WTC11 (cell line): ENCODE data around the gene PDIA6. TPM values are rescaled to one million over a fixed set of nuclear protein-coding genes. Genes with fewer than 3 reads are reported as not detected.
A peak's percentile ranks its signal among the peaks of the same experiment; 100 is the strongest.

ENCODE experiments used
- ATAC-seq: fragments of 200-7000 bp; cut with Tn5 transposase; 2 replicates; pipeline ENCODE4 v1.10.0; 2021; ENCODE audit warnings: mild to moderate bottlenecking, moderate library complexity
- CTCF ChIA-PET: fragments of 300-600 bp; sonication (Branson Sonifier 250); formaldehyde crosslinking; loops from one replicate; lab custom pipeline; 2021; ENCODE audit warnings: antibody characterized with exemption; lab: Charles Lee
- POLR2A ChIA-PET: fragments of 350-600 bp; sonication (Branson Sonifier 250); formaldehyde crosslinking; loops from one replicate; lab custom pipeline; 2021; ENCODE audit warnings: antibody characterized with exemption; lab: Charles Lee
- DNase-seq: peaks from one replicate; pipeline ENCODE4 v3.0.0; 2021; ENCODE audit warnings: low spot score
- H3K27ac Mint-ChIP-seq: 2 replicates; pipeline ENCODE4 v1.8.0; 2021; ENCODE audit warnings: mixed read lengths
- H3K27me3 Mint-ChIP-seq: 2 replicates; pipeline ENCODE4 v1.8.0; 2021; ENCODE audit warnings: low read depth, mild to moderate bottlenecking, moderate library complexity, mixed read lengths
- H3K36me3 Mint-ChIP-seq: 2 replicates; pipeline ENCODE4 v1.8.0; 2021; ENCODE audit warnings: mixed read lengths
- H3K4me1 Mint-ChIP-seq: 2 replicates; pipeline ENCODE4 v1.8.0; 2022; ENCODE audit warnings: mixed read lengths
- H3K4me3 Mint-ChIP-seq: 2 replicates; pipeline ENCODE4 v1.8.0; 2021; ENCODE audit warnings: mild to moderate bottlenecking, moderate library complexity, mixed read lengths
- H3K9me3 Mint-ChIP-seq: 2 replicates; pipeline ENCODE4 v1.8.0; 2021; ENCODE audit warnings: mixed read lengths
- ARID4B ChIP-seq: sonication (generic); formaldehyde crosslinking; IDR thresholded peaks from 2 replicates; pipeline ENCODE4 v1.8.0; 2023; ENCODE audit warnings: missing genetic modification reagents, mild to moderate bottlenecking, borderline replicate concordance
- ELF4 ChIP-seq: sonication (generic); formaldehyde crosslinking; IDR thresholded peaks from 2 replicates; pipeline ENCODE4 v1.8.1; 2022; ENCODE audit warnings: low read depth, mild to moderate bottlenecking, moderate library complexity, missing genetic modification reagents
- ESRRA ChIP-seq: sonication (generic); formaldehyde crosslinking; IDR thresholded peaks from 2 replicates; pipeline ENCODE4 v1.8.1; 2022; ENCODE audit warnings: mild to moderate bottlenecking, missing genetic modification reagents, borderline replicate concordance
- ETV6 ChIP-seq: sonication (generic); formaldehyde crosslinking; IDR thresholded peaks from 2 replicates; pipeline ENCODE4 v1.8.1; 2022; ENCODE audit warnings: mild to moderate bottlenecking, missing genetic modification reagents
- FOXK1 ChIP-seq: sonication (generic); formaldehyde crosslinking; IDR thresholded peaks from 2 replicates; pipeline ENCODE4 v1.8.0; 2022; ENCODE audit warnings: mild to moderate bottlenecking, moderate library complexity, missing genetic modification reagents
- FOXP1 ChIP-seq: sonication (generic); formaldehyde crosslinking; IDR thresholded peaks from 2 replicates; pipeline ENCODE4 v1.8.0; 2022; ENCODE audit warnings: missing genetic modification reagents, mild to moderate bottlenecking, moderate library complexity, borderline replicate concordance
- FOXP4 ChIP-seq: sonication (generic); formaldehyde crosslinking; IDR thresholded peaks from 2 replicates; pipeline ENCODE4 v1.8.0; 2022; ENCODE audit warnings: mild to moderate bottlenecking, missing genetic modification reagents
- MAX ChIP-seq: sonication (generic); formaldehyde crosslinking; IDR thresholded peaks from 2 replicates; pipeline ENCODE4 v1.8.0; 2022; ENCODE audit warnings: mild to moderate bottlenecking, missing genetic modification reagents
- NFE2L1 ChIP-seq: sonication (generic); formaldehyde crosslinking; IDR thresholded peaks from 2 replicates; pipeline ENCODE4 v1.8.1; 2023; ENCODE audit warnings: missing genetic modification reagents
- NR1H2 ChIP-seq: sonication (generic); formaldehyde crosslinking; IDR thresholded peaks from 2 replicates; pipeline ENCODE4 v1.9.0; 2021; ENCODE audit warnings: mild to moderate bottlenecking, moderate library complexity, missing genetic modification reagents
- RORB ChIP-seq: fragments of 250-450 bp; sonication (Bioruptor Pico); IDR thresholded peaks from 2 replicates; pipeline ENCODE4 v1.9.0; 2021; ENCODE audit warnings: mild to moderate bottlenecking
- SMAD3 ChIP-seq: sonication (generic); formaldehyde crosslinking; IDR thresholded peaks from 2 replicates; pipeline ENCODE4 v1.8.0; 2022; ENCODE audit warnings: missing genetic modification reagents, mild to moderate bottlenecking, borderline replicate concordance
- SMAD4 ChIP-seq: sonication (generic); formaldehyde crosslinking; IDR thresholded peaks from 2 replicates; pipeline ENCODE4 v1.8.0; 2022; ENCODE audit warnings: mild to moderate bottlenecking, missing genetic modification reagents
- USF1 ChIP-seq: sonication (generic); formaldehyde crosslinking; IDR thresholded peaks from 2 replicates; pipeline ENCODE4 v1.8.0; 2022; ENCODE audit warnings: mild to moderate bottlenecking, missing genetic modification reagents
- ZNF232 ChIP-seq: sonication (generic); formaldehyde crosslinking; IDR thresholded peaks from 2 replicates; pipeline ENCODE4 v1.8.0; 2022; ENCODE audit warnings: mild to moderate bottlenecking, missing genetic modification reagents
- ZNF281 ChIP-seq: sonication (generic); formaldehyde crosslinking; IDR thresholded peaks from 2 replicates; pipeline ENCODE4 v1.8.0; 2023; ENCODE audit warnings: mild to moderate bottlenecking, missing genetic modification reagents
- ZSCAN18 ChIP-seq: fragments of 250-450 bp; sonication (Bioruptor Pico); IDR thresholded peaks from 2 replicates; pipeline ENCODE4 v2.1.2; 2022; ENCODE audit warnings: mild to moderate bottlenecking, moderate library complexity
- total RNA-seq: library from RNA; stranded (reverse); gene quantifications from 3 replicates; pipeline ENCODE4 v1.2.3, GENCODE V29; 2021

PDIA6 gene
- total RNA-seq, 1 experiment from 2014 or later = 331 TPM

- TF ChIP-seq ZNF281 (CRISPR knock-in tag) (no peak), MAX (no peak), ARID4B (CRISPR knock-in tag) (no peak)
Observed at GRCh38 chr2:10841547-10842219, 29.1 kb upstream of the PDIA6 start (continued).

GRCh38 chr2:10839813-10840212, 27.2 kb upstream of the PDIA6 start:
- peaks cover 12% of the 10 kb centered on the region for H3K36me3 Mint-ChIP-seq
- H3K9me3 Mint-ChIP-seq = peaks cover 25% of the 10 kb centered on the region
- POLR2A ChIA-PET = no interaction called here
- H3K27me3 Mint-ChIP-seq = peaks cover 8% of the 10 kb centered on the region
- no peak overlapping the region for H3K27ac Mint-ChIP-seq
- DNase-seq = peak; percentile 61
- TF ChIP-seq SMAD3 (CRISPR knock-in tag) (peak; percentile 81; the same call in 1 of the 2 replicates), ZSCAN18 (CRISPR knock-in tag) (no peak), USF1 (CRISPR knock-in tag) (peak; percentile 25; the same call in 1 of the 2 replicates), NFE2L1 (CRISPR knock-in tag) (0 out of 2 replicates have a peak, but pooled peaks have one; percentile 45), ARID4B (CRISPR knock-in tag) (peak; percentile 73; the same call in 1 of the 2 replicates), ELF4 (CRISPR knock-in tag) (no peak), ETV6 (peak; percentile 44; the same call in 1 of the 2 replicates), FOXP4 (peak; percentile 69; the same call in 1 of the 2 replicates), FOXP1 (CRISPR knock-in tag) (peak; percentile 70; the same call in 1 of the 2 replicates), ESRRA (CRISPR knock-in tag) (peak; percentile 74; the same call in 1 of the 2 replicates), NR1H2 (CRISPR knock-in tag) (no peak), RORB (CRISPR knock-in tag) (no peak), ZNF232 (peak; percentile 75), SMAD4 (CRISPR knock-in tag) (peak; percentile 44; the same call in 1 of the 2 replicates), FOXK1 (CRISPR knock-in tag) (peak; percentile 63; the same call in 1 of the 2 replicates)
- CTCF ChIA-PET = no interaction called here
- ATAC-seq = peak; percentile 12; the same call in 1 of the 2 replicates
- H3K4me1 Mint-ChIP-seq = peaks cover 12% of the 10 kb centered on the region
- H3K4me3 Mint-ChIP-seq = no peak overlapping the region
